ENCODE data around the gene SLC46A1.
"Not testable (repeated sequence)": the region's sequence is repeated elsewhere in the genome, so short reads cannot be mapped to it uniquely, and the experiment has no call there.

The SLC46A1 gene

DNA sequence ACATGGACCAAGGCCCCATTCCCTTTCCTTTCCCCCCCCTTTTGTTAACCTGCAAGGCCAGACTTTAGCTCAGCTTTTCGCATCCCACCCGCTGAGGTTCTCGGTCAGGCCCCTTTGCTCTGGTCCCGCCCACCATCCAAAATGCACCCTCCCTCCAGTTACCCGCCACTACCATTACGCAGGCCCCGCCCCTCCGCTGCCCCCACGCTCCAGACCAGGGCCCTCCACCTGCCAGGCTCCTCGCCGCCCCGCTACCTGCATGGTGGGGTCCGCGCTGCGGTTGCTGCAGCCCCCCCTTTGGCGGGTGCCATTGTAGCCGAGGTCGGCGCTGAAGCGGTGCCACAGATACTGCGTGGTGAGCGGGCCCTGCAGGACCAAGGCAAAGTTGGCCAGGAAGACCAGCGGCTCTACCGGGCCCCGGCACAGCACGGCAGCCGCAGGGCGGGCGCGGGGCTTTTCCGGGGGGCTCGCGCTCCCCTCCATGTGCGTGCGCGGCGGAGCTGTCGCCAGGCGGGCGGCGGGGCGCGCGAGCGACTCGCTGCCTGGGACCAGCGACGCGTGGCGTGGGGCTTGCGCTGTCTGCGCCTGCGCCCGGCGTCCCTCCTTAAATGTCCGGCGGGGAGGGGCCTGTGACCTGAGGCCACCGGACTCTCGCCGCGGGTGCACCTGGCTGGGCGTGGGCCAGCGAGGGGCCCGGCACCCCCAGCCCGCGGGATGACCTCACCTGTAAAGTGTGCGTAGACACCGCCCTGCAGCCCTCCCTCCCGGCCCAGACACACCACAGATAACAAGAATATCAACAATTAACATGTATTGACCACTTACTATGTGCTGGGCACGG, at the start of gene SLC46A1:
Gene SLC46A1 (minus strand): TSS at position 581 of the 841 bp plus-strand sequence. CDS start 98 bp downstream, at position 483.
- DNase-seq: peak; percentile 59

DNA sequence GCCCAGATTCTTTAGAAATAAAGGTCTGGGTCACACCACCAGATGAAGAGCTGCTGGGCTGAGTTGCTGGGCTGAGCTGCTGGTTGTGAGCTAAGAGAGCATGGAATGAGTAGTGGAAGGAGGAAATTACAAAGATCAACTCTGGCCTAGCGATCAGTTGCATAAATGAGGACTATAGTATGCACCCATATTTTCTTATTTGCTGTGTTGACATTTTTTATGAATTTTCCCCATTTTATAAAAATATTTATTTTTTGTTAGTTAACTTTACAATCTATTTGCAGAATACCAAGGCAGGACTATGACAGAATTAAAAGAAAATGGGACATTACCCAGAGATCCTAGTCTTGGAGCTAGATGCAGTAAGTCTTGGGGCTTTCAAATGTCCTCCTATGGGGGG, 43.8 kb upstream of the SLC46A1 start:
- DNase-seq: no peak

DNA sequence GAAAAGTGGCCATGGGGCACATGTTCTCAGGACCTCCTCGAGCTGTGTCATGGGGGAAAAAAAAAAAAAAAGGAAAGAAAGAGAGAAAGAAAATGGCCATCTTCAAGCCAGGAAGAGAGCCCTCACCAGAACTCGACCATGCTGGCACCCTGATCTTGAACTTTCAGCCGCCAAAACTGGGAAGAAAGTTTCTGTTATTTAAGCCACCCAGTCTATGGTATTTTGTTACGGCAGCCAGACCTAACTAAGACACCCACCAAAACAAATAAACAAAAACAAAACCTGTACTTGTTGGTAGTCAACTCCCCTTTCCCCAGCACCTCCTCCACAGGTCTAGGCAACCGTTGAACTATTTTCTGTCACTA, 41.4 kb upstream of the SLC46A1 start:
- no peak for DNase-seq

DNA sequence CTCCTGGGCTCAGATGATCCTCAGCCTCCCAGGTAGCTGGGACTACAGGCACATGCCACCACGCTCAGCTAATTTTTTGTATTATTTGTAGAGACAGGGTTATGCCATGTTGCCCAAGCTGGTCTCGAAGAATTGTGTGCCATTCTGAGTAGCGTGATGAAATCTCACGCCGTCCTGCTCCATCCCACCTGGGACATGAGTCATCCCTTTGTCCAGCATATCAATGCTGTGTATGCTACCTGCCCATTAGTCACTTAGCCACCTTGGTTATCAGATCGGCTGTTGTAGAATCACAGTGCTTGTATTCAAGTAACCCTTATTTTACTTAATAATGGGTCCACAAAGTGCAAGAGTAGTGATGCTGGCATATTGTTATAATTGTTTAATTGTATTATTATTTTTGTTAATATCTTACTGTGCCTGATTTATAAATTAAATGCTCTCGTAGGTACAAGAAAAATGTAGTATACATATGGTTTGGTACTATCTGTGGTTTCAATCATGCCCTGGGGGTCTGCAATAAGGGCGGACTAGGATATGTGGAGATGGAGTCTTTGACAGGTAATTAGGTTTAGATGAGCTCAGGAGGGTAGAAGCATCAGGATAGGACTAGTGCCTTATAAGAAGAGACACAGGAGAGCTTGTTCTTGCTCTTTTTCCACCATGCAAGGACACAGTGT, 40.8 kb upstream of the SLC46A1 start:
- no peak for DNase-seq

DNA sequence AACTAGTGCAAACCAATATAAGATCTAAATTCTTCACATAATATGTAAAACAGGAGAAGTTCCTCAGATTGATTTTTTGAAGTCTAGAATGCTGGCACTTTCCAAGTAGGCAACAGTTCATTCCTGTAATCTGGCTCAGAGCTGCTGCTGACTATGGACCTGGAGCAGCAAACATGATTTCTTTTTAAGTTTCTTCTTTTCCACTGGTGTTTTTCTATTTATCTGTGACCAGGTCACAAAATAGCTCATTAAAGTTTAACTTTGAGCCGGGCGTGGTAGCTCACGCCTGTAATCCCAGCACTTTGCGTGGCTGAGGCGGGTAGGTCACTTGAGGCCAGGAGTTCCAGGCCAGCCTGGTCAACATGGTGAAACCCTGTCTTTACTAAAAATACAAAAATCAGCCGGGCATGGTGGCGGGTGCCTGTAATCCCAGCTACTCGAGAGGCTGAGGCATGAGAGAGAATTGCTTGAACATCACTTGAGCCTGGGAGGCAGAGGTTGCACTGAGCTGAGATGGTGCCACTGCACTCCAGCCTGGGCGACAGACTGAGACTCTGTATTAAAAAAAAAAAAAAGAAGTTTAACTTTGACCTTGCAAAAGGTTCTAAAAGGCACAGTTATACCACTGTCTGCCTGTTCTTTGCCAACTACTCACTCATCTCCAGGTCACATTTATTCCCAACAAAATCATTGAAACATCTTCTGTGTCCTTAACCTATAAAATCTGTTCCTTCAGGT, 38.1 kb upstream of the SLC46A1 start:
- no peak for DNase-seq

DNA sequence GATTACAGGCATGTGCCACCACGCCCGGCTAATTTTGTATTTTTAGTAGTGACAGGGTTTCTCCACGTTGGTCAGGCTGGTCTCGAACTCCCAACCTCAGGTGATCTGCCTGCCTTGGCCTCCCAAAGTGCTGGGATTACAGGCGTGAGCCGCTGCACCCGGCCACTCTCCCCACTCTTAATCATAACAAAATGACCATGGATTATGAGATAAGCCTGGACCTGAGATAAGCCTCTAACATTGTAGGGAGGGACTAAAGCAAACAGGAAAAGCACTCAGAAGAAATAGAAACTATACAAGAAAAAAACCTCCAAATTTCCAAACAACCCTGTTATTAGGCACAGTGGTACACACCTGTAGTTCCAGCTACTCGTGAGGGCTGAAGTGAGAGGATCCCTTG, 28.3 kb upstream of the SLC46A1 start:
- not testable (repeated sequence) for DNase-seq

DNA sequence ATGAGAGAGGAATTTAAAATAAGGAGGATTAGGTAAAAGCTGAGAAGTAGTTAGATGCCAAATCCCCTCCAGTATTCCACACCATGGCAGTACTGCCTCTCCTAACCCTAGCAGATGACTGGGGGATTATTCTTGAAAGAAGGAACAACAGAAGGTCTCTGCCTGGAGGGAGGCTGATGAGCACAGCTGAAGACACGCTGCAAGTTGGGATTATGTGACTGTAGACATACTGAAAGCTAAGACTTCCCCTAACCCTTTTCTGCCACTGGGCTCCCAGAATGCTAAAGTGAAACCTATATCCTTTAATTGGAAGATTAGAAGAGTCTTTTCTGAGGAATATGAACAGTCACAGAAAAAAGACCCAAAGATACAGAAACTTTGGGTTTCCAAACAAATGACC, 27.7 kb upstream of the SLC46A1 start:
- DNase-seq: no peak

DNA sequence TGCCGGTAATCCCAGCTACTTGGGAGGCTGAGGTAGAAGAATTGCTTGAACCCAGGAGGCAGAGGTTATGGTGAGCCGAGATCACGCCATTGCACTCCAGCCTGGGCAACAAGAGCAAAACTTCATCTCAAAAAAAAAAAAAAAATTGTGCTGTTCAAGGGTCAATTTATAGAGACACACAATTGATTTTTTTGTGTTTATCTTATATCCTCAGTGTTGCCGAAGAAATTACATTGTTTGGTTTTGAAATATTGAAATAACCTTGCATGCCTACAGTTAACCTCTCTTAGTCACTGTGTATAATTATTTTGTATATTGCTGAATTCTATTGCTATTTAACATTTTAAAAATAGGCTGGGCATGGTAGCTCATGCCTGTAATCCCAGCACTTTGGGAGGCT, 22.0 kb upstream of the SLC46A1 start:
- DNase-seq: not testable (repeated sequence)

DNA sequence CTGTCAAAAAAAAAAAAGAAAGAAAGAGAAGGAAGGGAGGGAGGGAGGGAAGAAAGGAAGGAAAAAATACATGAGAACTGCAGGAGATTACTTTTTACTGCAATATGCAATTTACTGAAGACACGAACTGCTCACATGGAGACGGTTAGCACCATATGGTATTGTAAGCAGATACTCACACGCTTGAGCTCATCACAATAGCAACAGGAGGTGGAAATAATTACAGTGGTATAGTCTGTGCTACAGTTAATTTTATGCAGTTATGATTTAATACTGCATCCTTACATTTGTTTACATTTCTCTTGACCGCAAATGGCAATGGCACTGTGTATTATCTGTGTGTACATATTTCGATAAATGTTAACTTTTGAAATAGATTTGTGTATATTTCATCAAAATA, 21.4 kb upstream of the SLC46A1 start:
- DNase-seq: no peak

DNA sequence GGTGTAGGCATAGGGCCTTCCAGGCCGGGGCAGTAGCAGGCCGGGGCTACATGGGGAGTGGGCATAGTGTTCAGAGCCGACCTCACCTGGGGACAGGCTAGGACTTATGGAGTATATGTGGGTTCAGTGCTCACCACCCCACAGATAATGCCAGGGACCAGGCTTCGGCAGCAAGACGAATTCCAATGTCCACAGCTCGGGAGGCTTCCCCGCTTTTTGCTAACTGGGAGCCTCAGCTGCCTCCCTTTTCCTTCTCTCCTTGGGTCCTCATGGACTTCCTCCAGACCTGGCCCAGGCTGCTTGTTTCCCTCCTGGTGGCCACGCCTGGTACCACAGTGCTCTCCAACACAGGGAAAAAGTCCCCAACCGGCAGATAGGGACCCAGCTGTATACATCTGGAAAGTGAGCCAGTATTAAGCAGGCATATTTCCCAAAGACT, 20.1 kb upstream of the SLC46A1 start:
- no peak for DNase-seq

DNA sequence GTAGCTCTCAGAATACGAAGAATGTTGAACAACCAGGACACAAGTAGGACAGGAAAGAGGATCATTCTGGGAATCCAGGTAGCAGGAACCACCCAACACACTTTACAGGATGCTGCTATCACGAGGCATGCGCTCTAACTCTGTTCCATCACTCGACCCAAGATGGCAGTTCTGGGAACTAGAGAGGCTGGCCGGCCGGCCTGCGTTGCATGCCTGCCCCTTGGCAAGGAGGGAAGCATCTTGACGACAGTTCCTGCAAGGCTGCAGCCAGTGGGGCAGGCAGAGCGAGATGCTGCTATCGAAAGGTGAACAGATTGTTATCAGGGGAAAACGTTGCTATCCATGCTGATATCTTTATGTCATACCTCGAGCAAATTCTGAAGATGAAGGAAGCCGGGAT, 19.2 kb upstream of the SLC46A1 start:
- DNase-seq: no peak

DNA sequence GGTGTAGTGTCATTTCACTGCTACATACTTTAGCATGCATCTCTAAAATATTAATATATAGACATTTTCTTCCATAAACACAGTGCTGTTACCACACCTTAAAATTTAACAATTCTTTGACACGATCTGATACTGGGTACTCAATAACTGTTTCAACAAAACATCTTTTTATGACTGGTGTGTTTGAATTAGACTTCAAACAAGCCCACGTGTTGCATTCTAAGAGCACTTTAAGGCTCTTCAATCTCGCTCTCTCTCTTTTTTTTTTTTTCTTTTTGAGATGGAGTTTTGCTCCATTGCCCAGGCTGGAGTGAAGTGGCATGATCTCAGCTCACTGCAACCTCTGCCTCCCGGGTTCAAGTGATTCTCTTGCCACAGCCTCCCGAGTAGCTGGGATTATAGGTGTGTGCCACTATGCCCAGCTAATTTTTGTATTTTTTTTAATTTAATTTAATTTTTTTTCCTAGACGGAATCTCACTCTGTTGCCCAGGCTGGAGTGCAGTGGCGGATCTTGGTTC, 15.8 kb upstream of the SLC46A1 start:
- no peak for DNase-seq

DNA sequence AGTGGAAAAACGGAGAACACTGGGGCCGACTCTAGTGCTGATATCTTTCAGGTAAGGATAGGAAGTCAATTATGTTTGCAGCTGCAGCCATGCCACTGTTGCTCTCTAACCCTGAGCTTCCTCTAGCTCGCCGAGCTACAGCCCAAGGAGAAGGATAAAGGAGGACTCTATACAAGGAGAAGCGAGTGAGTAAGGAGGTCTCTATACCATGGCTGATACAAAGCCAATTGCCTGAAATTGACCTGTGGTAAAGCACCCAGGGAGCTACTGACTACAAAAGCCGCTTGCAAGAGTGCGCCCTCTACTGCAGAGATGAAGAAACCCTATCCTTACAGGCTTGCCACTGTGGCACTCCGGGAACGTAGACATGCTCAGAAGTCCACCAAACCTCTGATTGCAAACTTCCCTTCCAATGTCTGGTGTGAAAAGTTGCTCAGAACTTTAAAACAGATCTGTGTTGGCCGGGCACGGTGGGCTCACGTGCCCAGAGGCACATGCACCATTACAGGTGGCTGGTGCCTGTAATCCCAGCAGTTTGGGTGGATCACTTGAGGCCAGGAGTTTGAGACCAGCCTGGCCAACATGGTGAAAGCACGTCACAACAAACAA, 10.8 kb upstream of the SLC46A1 start:
- DNase-seq: peak; percentile 67

DNA sequence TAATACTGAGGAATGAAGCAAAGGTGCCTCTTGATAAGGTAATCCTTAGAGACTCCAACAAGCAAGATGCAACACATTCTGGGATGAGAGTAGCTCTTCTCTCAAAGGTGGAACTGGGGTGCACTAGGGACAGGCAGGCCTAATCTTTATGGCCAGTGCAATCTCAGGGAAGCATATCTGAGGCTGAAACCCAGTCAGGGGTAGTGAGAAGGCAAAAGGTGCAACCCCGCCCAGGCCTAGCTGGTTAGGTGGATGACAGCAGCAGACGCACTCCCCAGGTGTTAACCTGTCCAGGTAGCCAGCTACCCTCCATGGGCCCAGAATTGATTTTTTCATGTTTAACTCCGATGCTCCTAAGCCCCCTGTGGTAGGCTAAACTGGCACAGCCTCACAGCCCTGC, 9.9 kb upstream of the SLC46A1 start:
- no peak for DNase-seq

DNA sequence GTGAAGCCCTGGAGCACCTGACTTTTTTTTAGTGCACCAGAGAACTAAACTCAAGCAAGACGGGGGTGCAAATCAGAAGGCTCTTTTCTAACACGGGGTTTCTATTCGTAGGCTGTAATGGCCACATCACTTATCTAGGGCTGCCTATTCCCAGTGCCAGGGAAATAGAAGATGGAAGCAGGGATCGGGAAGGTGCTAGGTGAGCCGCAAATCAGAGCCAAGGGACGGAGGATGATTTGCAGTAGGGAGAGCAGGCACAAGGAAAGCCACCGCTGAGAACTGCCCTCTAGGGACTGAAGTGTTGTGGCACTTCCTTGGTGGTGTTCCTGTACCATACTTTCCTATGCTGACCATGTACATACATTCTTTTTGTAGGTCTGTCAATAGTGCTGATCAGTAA, 7.8 kb upstream of the SLC46A1 start:
- no peak for DNase-seq

DNA sequence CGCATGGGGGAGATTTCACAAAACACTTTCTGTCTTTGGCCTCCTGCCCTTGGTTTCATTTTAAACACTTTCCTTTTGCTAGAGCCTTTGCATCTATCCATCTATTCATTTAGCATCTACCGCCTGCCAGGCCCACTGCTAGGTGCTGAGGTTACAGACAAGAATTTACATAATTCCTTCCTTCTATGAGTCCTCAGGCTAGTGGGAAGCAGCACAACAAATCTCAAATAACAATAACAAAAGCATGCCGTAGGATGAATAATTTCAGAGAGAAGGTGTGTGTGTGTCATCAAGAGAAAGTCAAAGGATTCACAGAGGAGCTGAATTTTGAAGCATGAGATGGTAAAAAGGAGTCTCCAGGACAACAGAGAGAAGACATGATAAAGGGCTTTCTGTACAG, 6.1 kb upstream of the SLC46A1 start:
- DNase-seq: no peak

DNA sequence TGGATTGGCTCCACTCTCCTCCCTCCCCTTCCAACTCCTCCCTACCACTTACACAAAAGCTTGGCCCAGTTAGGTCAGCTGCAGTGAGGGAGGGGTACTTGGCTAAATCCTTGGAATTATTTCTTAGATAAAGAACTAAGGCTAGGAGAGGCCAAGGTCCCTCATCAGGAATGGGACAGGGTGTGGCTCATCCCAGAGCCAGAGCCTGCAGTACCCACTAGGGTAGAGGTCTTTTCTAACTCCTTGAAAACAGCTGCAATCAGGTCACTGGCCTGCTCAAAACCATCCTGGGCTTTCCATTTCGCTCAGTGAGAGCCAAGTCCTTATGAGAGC, 1.9 kb upstream of the SLC46A1 start:
- no peak for DNase-seq

DNA sequence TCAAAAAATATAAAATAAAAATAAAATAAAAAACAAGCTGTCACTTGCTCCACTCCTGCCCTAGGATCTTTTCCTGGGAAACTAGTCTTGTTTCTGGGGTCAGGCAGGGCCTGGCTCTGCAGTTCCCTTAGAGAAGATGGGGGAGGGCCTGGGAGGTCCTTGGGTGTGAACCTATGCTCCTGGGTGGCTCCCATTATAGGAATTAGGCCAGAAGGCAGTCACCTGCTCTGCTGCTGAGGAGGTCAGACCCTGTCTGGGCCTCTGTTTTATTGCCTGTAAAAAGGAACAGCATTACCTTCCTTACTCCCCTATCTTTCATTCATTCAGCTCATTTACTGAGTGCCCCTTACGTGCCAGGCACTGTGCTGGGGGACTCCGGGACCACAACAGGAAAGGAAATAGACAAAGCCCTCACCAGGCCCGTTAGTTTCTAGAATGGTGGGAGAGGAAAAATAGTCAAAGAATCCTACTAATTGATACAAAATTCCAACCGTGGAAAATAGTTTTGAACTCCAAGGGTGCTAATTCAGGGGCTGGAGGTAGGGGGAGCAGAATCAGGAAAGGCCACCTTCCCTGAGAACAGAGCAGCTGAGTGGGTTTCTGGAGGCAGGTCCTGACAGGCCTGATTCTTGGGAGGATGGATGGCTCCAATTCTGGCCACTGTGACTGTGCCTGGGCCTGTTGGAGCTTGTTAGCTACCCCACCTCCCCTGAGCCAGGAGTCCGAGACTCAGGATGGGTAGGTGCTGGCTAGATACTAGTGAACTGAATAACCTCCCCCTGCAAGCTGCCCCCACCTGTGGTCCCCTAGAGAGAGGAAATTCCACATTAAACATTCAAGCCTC, 1.3 kb upstream of the SLC46A1 start:
- no peak for DNase-seq

DNA sequence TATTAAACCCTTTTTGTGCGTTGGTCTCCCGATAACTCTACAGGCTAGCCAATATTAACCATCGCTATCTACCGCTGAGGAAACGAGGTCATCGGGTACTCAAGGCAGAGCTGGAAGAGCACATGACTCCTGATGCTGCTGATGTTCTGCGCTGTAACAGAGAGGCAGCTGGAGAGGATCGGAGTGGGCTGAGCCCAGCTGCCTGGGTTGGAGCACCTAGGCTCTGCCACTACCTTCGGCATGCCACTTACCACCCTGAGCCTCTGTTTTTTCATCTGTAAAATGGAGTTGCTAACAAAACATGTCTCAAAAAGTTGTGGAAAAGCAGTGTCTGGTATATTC, 432 bp upstream of the SLC46A1 start:
- DNase-seq: no peak

DNA sequence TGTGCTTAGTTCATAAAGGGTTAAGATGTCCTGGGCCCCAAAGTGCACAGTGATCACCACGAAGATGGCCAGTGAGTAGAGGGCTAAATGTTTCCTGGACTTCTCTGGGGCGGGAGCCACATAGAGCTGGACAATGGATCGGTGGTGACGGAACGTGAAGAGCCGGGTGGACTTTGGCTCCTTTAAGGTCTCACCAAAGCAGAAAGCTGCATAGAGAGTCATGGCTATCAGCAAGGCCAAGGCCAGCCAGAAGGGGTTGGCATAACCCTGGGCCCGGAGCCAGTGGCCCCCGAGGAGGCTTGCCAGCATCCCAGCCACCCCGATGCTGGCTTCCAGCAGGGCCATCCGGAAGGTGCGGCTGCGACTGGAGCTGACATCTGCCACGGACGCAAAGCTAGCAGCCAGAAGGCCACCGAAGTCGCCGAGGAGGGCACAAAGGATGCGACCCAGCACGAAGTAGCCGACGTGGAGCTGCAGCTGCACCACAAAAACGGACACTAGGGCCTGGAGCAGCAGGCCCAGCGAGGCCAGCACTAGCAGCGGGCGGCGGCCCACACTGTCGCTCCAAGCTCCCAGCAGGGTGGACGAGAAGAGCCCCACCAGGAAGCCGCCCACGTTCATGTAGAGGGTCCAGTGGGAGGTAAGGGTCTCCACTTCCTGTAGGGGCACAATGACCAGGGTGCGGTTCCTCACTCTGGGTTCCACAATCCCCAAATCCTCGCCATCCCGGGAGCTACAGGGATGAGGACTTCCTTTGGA, 1.0 kb downstream of the SLC46A1 start:
- no peak for DNase-seq

DNA sequence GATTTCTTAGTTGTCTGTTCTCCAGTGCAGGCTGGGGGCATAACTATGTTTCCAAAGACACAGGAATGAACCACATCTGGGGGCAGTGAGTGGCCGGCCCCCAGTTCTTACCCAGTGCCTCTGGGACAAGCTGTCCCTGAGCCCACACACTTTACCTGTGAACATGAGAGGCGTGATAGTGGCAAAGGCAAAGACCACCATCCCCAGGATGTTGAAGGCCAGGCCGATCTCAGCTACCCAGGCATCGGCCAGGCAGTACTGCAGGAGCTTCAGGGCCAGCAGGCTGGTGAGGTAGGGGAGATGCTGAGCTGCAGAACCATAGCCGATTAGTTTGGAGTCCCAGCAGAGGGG, 1.6 kb downstream of the SLC46A1 start:
- DNase-seq: no peak

DNA sequence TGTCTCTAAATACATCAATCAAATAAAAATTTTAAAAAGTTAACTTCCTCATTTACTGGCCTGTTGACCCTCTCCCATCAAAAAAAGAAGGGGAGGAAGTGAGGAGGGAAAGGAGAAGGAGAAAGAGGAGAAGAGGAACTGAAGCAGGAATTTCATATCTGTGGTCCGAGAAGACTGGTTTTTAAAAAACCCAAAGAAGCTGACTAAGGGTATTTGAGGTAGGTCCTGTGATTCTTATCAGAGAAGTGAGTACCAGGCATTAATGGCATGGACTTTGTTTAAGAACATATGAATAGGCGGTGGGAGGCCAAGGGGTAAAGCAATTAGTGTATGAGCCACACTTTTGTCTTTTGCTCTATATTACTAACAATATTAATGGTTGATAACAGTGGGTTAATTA, 2.0 kb downstream of the SLC46A1 start:
- DNase-seq: no peak

Measured in CD4-positive, alpha-beta T cell treated with Interleukin-17A for 4 hours (primary cell).